Prostate gland (tissue), 2 donors: ENCODE data around the gene C1orf232. TPM values are rescaled to one million over a fixed set of nuclear protein-coding genes. Genes with fewer than 3 reads are reported as not detected.

Experiments
- DNase-seq: peaks from one replicate; pipeline ENCODE4 v3.0.0-alpha.2; 2019; ENCODE audit warnings: low spot score
- H3K27ac ChIP-seq, 2 donors: fragments of 200-600 bp; sonication (generic); 2 replicates each; pipeline ENCODE4 v1.5.1; 2017 to 2019
- H3K27me3 ChIP-seq: fragments of 200-600 bp; sonication (generic); replicated peaks from 2 replicates; pipeline ENCODE4 v1.5.1; 2019; ENCODE audit not compliant: insufficient read depth
- H3K36me3 ChIP-seq, 2 donors: fragments of 200-600 bp; sonication (generic); 1 replicate in 1 of 2; 2 replicates in 1 of 2; pipeline versions ENCODE4 v1.5.1 to v1.8.1; 2017 to 2019
- H3K4me1 ChIP-seq: fragments of 200-600 bp; sonication (generic); replicated peaks from 2 replicates; pipeline ENCODE4 v1.5.1; 2019
- H3K4me3 ChIP-seq, 2 donors: fragments of 200-600 bp; sonication (generic); 2 replicates each; pipeline ENCODE4 v1.5.1; 2017 to 2019
- H3K9me3 ChIP-seq: fragments of 200-600 bp; sonication (generic); 2 replicates; pipeline ENCODE4 v1.5.1; 2017
- POLR2A ChIP-seq: fragments of 450-650 bp; IDR thresholded peaks from one replicate; pipeline ENCODE4 v1.6.1; 2016; ENCODE audit warnings: antibody characterized with exemption, mild to moderate bottlenecking
- POLR2AphosphoS5 ChIP-seq: sonication (generic); formaldehyde crosslinking; IDR thresholded peaks from one replicate; pipeline ENCODE4 v1.6.1; 2017; ENCODE audit warnings: antibody characterized with exemption
- WGBS: methylation state at CpG from one replicate; pipeline ENCODE4 v1.1.5; 2018; 5-methylcytosine and 5-hydroxymethylcytosine counted together
- intact Hi-C: fragments of 100-400 bp; cut with DNase I; formaldehyde crosslinking; loops from one replicate; pipeline ENCODE4 v1.14.2; 2022
- total RNA-seq, 2 donors: library from RNA; depleted of rRNA; stranded (reverse); fragments of >200 nt; gene quantifications; one replicate each; pipeline ENCODE4 v1.1.0, GENCODE V29; 2016
- TF ChIP-seq, protein P1 (sequence below), 4 experiments: fragments of 200-600 bp in 2 of 4; fragments of 450-650 bp in 2 of 4; sonication (generic) in 2 of 4; IDR thresholded peaks; 1 replicate in 3 of 4; 2 replicates in 1 of 4; pipeline ENCODE4 v1.5.1; 2016 to 2019; ENCODE audit warnings: antibody characterized with exemption in 4 of 4, mild to moderate bottlenecking in 2 of 4, moderate library complexity in 2 of 4

C1orf232 gene
- total RNA-seq, 2 donors from 2014 or later = not detected

DNA sequence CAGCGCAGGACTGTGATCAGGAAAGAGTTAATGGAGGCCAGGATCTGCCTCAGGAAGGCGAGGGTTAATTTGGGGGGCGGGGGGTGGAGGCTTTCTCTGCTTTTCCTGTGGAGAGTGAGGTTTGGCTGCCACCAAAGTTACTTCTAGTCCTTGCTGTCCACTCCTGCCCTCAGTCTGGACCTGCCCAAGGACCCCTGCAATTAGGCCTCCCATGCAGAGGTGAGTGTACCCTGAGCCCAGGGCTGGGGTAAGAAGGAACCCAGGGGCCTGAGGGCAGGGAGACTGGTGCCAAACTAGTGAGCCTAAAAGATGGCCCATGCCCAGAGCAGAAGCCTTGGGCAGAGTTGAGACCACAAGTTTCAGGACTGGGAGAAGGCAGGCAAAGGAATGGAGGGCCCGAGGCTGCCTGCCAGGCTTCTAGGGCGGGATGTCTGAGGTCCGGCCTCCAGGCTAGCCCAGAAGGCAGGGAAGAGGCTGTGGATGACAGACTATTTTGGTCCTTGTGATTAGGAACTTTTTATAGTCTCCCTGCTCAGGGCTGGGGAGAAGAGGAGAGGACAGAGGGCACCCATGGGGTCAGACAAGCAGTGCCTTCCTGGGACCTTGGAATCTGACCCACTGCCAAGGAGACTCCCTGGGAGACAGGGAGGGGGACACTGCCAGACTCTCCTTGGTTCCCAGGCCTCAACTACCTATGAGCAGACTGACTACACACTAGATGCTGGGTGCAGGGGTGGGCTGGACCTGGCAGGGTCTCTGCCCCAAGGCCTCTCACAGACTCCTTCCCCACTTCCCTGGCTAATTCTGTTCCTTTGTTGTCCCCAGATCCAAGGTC is 9.6 kb downstream of the C1orf232 start, which contains the start of gene FAM110D:
Gene FAM110D (plus strand): TSS at position 172 of the 835 bp plus-strand sequence. CDS start 2,213 bp downstream, outside the sequence.
- no peak for DNase-seq
- H3K27ac ChIP-seq = no peak within 1 kb of the TSS
- H3K9me3 ChIP-seq = no peaks in the 10 kb centered on the region
- TF ChIP-seq POLR2A (no peak), POLR2AphosphoS5 (no peak)
- TF ChIP-seq, protein P1, sequence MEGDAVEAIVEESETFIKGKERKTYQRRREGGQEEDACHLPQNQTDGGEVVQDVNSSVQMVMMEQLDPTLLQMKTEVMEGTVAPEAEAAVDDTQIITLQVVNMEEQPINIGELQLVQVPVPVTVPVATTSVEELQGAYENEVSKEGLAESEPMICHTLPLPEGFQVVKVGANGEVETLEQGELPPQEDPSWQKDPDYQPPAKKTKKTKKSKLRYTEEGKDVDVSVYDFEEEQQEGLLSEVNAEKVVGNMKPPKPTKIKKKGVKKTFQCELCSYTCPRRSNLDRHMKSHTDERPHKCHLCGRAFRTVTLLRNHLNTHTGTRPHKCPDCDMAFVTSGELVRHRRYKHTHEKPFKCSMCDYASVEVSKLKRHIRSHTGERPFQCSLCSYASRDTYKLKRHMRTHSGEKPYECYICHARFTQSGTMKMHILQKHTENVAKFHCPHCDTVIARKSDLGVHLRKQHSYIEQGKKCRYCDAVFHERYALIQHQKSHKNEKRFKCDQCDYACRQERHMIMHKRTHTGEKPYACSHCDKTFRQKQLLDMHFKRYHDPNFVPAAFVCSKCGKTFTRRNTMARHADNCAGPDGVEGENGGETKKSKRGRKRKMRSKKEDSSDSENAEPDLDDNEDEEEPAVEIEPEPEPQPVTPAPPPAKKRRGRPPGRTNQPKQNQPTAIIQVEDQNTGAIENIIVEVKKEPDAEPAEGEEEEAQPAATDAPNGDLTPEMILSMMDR (IDR thresholded peaks at IDR 0.05) = no peak
- WGBS = 53% methylated on average over 6 of the region's 6 CpGs
- no peak within 1 kb of the TSS for H3K4me3 ChIP-seq
- H3K4me1 ChIP-seq = peaks cover 4% of the 10 kb centered on the region
- intact Hi-C loops = no loop called here
- no peaks in the 10 kb centered on the region for H3K36me3 ChIP-seq
- peaks cover 4% of the 10 kb centered on the region for H3K27me3 ChIP-seq

- Histone ChIP-seq H3K36me3 (no peaks in the 10 kb centered on the region), H3K4me3 (no peak overlapping the region), H3K27me3 (peaks cover 4% of the 10 kb centered on the region), H3K27ac (no peak overlapping the region), H3K9me3 (no peaks in the 10 kb centered on the region), H3K4me1 (peaks cover 4% of the 10 kb centered on the region)
- DNase-seq = no peak
- TF ChIP-seq, protein P1 (IDR thresholded peaks at IDR 0.05) = no peak
- TF ChIP-seq POLR2AphosphoS5 (no peak), POLR2A (no peak)
- WGBS = 60% methylated on average over 5 of the region's 5 CpGs
- intact Hi-C loops = no loop called here
These were observed 10.4 kb downstream of the C1orf232 start for GRCh38 chr1:26158271-26158907.

DNA sequence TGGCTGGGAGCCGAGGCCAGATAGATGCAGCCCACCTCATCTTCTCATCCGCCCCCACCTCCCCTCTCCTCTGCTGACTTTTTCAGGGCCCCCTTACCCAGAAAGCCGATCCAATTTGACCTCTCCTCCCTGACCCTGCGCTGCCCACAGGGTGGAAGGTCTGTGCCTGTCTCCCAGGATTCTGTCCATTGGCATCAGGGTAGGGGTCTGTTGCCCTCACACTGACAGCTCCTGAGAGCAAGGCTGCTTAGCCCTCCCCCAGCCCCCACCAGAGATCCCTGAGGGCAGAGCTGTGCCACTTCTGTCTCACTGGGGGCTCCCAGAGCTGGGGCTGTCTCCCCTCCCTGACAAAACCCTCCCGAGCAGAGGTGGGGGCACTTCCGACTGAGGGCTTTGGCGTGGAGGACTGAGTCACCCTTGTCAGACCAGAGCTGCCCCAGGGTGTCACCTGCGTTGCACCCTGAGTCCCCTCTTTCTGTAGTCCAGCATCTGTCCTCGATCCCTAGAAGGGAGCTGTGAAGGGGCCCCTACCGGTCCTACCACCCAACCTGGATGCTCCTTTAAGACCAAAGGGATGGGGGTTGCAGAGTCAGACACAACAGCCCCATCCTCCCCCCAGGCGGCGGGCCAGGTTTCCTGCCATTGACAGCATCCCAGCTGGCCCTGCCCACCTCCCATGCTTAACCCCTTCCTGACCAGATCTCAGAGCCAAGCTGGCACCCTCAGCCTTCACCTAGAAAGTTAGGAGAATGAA is 12.3 kb downstream of the C1orf232 start:
- Histone ChIP-seq H3K36me3 (no peaks in the 10 kb centered on the region), H3K9me3 (no peaks in the 10 kb centered on the region), H3K27ac (no peak overlapping the region), H3K27me3 (peaks cover 4% of the 10 kb centered on the region), H3K4me3 (no peak overlapping the region), H3K4me1 (peaks cover 4% of the 10 kb centered on the region)
- WGBS = 44% methylated on average over 12 of the region's 12 CpGs
- no peak for DNase-seq
- intact Hi-C loops = no loop called here
- TF ChIP-seq POLR2A (no peak), POLR2AphosphoS5 (no peak)
- TF ChIP-seq, protein P1 (IDR thresholded peaks at IDR 0.05) = no peak

GRCh38 chr1:26155370-26156284 is 13.1 kb downstream of the C1orf232 start:
- H3K4me3 ChIP-seq = no peak overlapping the region
- H3K27me3 ChIP-seq = peaks cover 4% of the 10 kb centered on the region
- H3K4me1 ChIP-seq = no peaks in the 10 kb centered on the region
- WGBS = 74% methylated on average over 21 of the region's 21 CpGs
- intact Hi-C loops = no loop called here
- no peak overlapping the region for H3K27ac ChIP-seq
- TF ChIP-seq POLR2A (no peak), POLR2AphosphoS5 (no peak)
- TF ChIP-seq, protein P1 (IDR thresholded peaks at IDR 0.05) = no peak
- no peaks in the 10 kb centered on the region for H3K36me3 ChIP-seq
- H3K9me3 ChIP-seq = no peaks in the 10 kb centered on the region
- no peak for DNase-seq
